H4 (cell line): ENCODE measurements around the gene ZNF600. TPM values are rescaled to one million over a fixed set of nuclear protein-coding genes. Genes with fewer than 3 reads are reported as not detected.
A peak's percentile ranks its signal among the peaks of the same experiment; 100 is the strongest.
"Not testable (repeated sequence)": the region's sequence is repeated elsewhere in the genome, so short reads cannot be mapped to it uniquely, and the experiment has no call there.

Source experiments
- DNase-seq: peaks from one replicate; pipeline ENCODE4 v3.0.0-alpha.2; 2015; ENCODE audit warnings: low spot score
- total RNA-seq: library from RNA; depleted of rRNA; stranded (reverse); fragments of >200 nt; shearing (Covaris generic); gene quantifications from 2 replicates; pipeline ENCODE4 v1.2.3, GENCODE V29; 2014; rRNA removed

Gene ZNF600
- total RNA-seq: 4.4 and 5.8 TPM in 2 replicates

DNA sequence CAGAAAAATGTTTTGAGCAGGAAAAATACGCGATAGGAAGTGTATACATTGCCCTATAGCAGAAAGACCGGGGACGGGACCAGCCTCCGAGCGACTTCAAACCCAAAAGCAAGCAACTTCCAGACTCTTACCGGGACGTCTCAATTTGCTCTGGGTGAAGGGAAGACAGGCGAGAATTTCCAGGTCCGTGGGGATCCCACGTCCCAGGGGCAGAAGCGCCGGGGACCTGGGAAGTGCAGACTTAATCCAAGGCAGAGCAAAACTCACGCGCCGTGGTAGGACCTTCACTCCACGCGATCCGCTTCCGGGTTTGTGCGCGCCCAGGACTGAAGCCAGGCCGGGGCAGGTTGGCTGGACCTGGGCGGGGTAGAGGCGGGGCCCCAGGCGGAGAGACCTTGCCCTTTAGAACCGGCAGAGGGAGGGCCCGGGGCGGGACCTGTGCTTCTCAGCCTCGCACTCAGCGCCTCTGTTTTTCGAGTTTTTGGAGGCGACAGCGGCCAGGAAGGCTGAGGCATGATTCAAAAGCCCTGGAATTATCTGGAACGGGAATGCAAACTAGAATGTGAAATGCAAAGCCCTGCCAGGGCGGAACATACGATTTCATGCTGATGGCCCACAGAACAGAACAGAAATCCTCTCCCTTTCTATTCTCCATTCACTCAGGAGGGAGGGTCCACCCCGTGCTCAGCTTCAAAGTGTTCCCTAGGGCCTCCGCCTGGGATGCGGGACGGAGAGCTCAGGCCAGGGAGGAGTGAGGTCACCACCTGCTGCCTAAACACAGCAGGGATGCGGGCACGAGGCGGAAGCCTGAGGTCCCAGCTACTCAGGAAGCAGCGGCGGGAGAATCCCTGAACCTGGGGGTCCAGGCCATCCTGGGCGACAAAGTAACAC, at the start of gene ZNF600:
Gene ZNF600 (minus strand): TSS at position 328 of the 891 bp plus-strand sequence. CDS start 7,903 bp downstream, outside the sequence.
- DNase-seq: peak; percentile 56

GRCh38 chr19:52834289-52834688, 47.7 kb upstream of the ZNF600 start:
- DNase-seq: not testable (repeated sequence)

- DNase-seq: not testable (repeated sequence)
These were observed 47.0 kb upstream of the ZNF600 start for GRCh38 chr19:52833541-52833940.

- not testable (repeated sequence) for DNase-seq
These were observed 43.3 kb upstream of the ZNF600 start for GRCh38 chr19:52829866-52830265.

DNA sequence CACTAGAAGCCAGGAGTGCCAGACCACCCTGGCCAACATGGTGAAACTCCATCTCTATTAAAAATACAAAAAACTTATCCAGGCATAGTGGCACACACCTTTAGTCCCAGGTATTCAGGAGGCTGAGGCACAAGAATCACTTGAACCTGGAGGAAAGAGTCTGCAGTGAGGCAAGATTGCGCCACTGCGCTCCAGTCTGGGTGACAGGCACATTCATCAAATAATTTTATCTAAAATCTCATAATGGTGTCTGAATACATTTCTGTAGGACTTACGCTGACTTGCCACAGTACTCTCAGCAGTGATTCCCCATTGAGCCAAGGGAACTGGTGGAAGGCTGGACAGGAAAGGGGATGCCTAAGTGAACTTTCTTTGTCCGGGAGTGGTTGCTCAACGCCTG, 39.2 kb upstream of the ZNF600 start:
- no peak for DNase-seq

DNA sequence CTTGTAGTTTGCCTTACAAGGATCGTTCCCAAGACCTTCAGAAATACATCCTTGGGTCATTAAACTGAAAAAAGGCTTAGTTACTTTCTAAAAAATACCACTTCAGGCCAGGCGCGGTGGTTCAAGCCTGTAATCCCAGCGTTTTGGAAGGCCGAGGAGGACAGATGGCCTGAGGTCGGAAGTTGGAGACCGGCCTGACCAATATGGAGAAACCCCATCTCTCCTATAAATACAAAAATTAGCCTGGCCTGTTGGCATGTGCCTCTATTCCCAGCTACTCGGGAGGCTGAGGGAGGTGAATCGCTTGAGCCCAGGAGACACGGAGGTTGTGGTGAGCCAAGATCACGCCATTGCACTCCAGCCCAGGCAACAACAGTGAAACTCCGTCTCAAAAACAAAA, 37.1 kb upstream of the ZNF600 start:
- DNase-seq: no peak

GRCh38 chr19:52821204-52821960, 34.8 kb upstream of the ZNF600 start, which contains the start of gene ZNF28:
TSS of gene ZNF28 (minus strand) at chr19:52821633. CDS start at chr19:52817958, 3,675 bp downstream.
- DNase-seq: peak; percentile 21

DNA sequence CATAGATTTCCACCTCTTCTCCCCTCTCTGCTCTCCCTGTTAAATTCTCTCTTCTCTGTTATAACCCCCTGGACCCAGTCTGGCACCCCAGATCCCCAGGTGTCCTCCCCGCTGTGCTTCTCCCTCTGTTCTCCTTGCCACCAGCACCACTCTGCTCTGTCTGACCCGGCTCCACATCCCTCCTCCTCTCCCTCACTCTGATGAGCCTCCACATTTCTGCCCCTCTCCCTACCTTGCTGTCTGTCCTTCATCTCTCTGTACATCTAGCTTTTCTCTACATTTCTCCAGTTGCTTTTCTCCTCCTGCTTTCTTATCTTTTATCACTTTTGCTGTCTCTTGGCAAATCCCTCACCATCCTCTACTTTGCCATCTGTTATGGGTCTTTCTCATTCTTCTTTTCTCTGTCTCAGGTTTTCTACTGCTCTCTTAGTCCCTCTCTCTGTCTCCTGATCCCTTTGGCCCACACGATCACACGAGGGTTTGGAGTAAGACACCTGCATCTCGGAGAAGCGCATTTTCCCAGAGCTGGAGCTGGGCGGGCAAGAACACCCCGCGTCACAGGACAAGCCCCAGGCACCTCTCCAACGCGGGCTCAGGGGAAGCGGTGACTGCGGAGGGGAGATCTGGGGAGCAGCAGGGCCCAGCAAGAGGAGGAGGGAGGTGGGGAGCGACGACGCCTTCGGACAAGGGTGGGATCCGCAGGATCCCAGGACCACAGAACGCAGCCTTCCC, 34.0 kb upstream of the ZNF600 start:
- DNase-seq: not testable (repeated sequence)

GRCh38 chr19:52809801-52810200, 23.2 kb upstream of the ZNF600 start:
- no peak for DNase-seq

- DNase-seq: not testable (repeated sequence)
These were observed 13.5 kb upstream of the ZNF600 start for GRCh38 chr19:52799950-52800640.

- DNase-seq: no peak
These were observed 2.8 kb upstream of the ZNF600 start for GRCh38 chr19:52789440-52789839.

DNA sequence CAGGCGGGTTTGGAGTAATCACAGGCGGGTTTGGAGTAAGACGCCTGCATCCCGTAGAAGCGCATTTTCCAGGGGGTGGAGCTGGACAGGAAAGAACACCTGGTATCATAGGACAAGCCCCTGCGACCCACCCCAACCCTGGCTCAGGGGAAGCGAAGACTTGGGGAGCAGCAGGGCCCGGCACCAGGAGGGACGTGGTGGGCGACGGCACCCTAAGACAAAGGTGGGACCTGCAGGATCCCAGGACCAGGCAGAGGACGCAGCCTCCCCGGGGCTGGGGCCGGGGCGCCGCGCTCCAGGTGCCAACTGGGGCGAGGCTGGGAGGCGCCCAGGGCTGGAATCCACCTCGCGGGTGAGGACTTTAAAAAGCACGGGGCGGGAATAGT, 520 bp downstream of the ZNF600 start:
- DNase-seq: no peak

GRCh38 chr19:52785506-52785905, 1.1 kb downstream of the ZNF600 start:
- DNase-seq: no peak

GRCh38 chr19:52782864-52783263, 3.7 kb downstream of the ZNF600 start:
- not testable (repeated sequence) for DNase-seq

- DNase-seq: no peak
These were observed 7.8 kb downstream of the ZNF600 start for GRCh38 chr19:52778811-52779210.

DNA sequence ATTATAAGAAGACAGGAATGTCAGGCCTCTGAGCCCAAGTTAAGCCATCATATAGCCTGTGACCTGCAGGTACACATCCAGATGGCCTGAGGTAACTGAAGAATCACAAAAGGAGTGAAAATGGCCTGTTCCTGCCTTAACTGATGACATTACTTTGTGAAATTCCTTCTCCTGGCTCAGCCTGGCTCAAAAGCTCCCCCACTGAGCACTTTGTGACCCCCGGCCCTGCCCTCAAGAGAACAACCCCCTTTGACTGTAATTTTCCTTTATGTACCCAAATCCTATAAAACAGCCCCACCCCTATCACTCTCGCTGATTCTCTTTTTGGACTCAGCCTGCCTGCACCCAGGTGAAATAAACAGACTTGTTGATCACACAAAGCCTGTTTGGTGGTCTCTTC, 30.1 kb downstream of the ZNF600 start:
- DNase-seq: not testable (repeated sequence)

DNA sequence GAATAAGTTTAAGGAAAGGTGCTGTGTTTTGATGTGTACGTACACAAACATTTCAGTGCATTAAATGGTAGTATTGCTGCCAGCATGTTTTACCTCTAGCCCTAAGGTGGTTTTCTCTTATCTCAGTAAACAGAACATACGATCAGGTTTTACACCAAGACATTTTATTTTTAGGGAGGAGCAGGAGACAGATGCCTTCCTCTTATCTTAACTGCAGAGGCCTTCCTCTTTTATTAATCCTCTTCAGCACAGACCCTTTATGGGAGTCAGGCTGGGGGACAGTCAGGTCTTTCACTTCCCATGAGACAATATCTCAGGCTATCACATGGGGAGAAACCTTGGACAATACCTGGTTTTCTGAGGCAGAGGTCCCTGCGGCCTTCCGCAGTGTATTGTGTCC, 36.8 kb downstream of the ZNF600 start:
- no peak for DNase-seq

- DNase-seq: no peak
These were observed 38.1 kb downstream of the ZNF600 start for GRCh38 chr19:52748336-52748950.

DNA sequence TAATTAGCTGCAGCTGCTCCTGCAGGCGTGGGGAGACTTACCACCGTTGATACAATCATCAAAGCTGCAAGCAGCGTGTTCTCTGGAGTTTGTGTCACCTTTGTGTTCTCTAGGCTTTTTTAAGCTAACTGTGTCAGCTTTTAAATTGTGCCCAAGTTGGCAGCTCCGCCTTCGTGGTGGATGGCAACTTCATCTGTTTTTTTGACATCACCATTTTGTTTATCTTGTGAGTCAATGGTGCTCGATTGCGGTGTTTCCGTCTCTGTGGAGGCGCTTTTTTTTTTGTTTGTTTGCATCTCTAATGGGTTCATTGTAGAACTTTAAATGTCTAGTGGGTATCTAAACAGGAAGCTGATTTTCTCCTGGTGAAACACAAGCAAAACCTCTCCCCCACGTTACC, 40.7 kb downstream of the ZNF600 start:
- not testable (repeated sequence) for DNase-seq

DNA sequence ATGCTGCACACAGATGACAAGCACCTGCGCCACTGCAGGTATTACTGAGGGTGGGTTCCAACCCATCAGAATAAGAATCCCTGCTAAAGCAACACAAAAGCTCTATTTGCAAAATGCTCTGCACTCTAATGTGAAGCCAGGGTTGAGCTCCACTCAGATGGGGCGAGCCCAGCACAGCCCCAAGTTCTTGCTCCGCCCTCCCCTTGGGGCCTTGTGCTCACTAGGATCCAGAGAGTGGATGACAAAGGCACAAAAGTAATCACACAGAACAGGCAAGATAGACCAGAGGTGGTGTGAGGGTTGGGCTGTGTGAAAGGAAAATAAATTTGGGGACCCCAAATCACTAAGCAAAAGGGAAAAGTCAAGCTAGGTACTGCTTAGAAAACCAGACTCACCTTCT, 43.5 kb downstream of the ZNF600 start:
- DNase-seq: no peak

DNA sequence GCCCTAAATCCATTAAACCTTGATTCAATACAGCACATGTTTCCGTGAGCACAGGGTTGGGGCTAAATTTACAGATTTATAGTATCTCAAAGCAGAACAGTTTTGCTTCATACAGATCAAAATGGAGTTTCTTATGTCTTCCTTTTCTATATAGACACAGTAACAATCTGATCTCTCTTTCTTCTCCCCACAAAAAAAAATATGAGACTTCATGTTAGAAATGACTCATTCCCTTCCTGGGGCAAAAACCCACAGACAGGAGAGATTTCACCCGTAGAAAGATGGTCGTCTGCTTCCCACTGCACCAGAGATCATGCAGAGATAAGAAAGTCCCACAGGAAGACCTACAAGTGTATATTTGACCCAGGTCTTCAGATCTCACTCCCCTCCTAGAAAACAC, 44.1 kb downstream of the ZNF600 start:
- DNase-seq: no peak
